Measurements from ENCODE around the gene RGCC.

DNA sequence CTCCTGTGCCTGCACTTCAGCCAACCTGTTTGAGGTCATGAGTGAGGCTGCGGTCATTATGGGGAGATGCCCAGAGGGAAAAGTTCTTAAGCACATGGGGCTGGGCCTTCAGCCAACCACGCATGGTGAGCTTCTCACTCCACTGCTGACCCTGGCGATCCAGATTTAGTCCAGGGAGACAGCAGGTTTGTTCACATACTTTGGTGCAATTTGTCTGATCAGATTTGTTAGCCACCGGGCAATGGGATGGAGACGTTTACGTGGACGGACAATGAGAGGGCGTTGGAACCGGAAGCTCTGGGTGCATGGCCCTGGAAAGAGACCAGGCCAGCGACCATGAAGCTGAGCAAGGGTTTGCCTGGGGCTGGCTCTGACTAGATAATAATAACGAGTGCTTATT lies 56.2 kb downstream of the RGCC start:
- TF ChIP-seq CTCF (IDR thresholded peaks at IDR 0.05) (no peak), POLR2A (IDR thresholded peaks at IDR 0.05) (no peak)

Data from uterus (tissue), 2 donors.